Left forelimb (tissue), 1 donor: ENCODE results near the gene MEI4.

Source experiments
- DNase-seq: peaks from one replicate; pipeline ENCODE4 v3.0.0-alpha.2; 2018; ENCODE audit warnings: low spot score

MEI4 gene

DNA sequence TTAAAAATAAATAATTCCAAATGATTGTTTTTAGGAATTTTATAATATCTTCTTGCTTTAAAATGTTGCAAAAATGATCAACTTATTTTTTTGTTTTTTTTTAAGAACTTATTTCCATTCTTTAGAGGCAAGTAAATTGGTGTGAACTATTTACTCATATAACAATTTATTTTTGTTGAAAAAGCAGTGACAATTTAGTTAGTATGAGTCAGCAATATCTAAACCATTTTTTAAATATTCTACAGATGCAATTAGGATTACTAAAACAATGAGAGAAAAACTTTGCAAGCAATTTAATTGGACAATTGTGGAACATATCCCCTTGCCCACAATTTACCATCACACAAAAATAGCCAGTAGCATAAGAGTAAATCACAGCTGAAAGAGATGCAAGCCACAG, 319.5 kb downstream of the MEI4 start:
- DNase-seq = no peak
